GM23248 (cell line): ENCODE data around the gene BRF1. TPM values are rescaled to one million over a fixed set of nuclear protein-coding genes. Genes with fewer than 3 reads are reported as not detected.

ENCODE experiments used
- DNase-seq: peaks from one replicate; pipeline ENCODE4 v3.0.0-alpha.2; 2015
- H2AFZ ChIP-seq: fragments of 200-600 bp; sonication (generic); 2 replicates; pipeline ENCODE4 v1.6.1; 2016; ENCODE audit warnings: antibody characterized with exemption
- H3F3A ChIP-seq: fragments of 200-600 bp; sonication (generic); 2 replicates; pipeline ENCODE4 v1.6.1; 2016; ENCODE audit warnings: mild to moderate bottlenecking, antibody characterized with exemption, mixed run types; ENCODE audit not compliant: insufficient read depth
- H3K27ac ChIP-seq: fragments of 200-600 bp; sonication (generic); 2 replicates; pipeline ENCODE4 v1.5.1; 2016; ENCODE audit warnings: mild to moderate bottlenecking
- H3K27me3 ChIP-seq: fragments of 200-600 bp; sonication (generic); replicated peaks from 2 replicates; pipeline ENCODE4 v1.6.1; 2016; ENCODE audit warnings: mild to moderate bottlenecking; ENCODE audit not compliant: insufficient read depth
- H3K36me3 ChIP-seq: fragments of 200-600 bp; sonication (generic); 2 replicates; pipeline ENCODE4 v1.6.1; 2016; ENCODE audit warnings: low read depth, mild to moderate bottlenecking
- H3K4me1 ChIP-seq: fragments of 200-600 bp; sonication (generic); 2 replicates; pipeline ENCODE4 v1.6.1; 2016; ENCODE audit warnings: mild to moderate bottlenecking; ENCODE audit not compliant: insufficient read depth
- H3K4me2 ChIP-seq: fragments of 200-600 bp; sonication (generic); one replicate; pipeline ENCODE4 v1.6.1; 2016; ENCODE audit warnings: mild to moderate bottlenecking; ENCODE audit not compliant: unreplicated experiment
- H3K4me3 ChIP-seq: fragments of 200-600 bp; sonication (generic); 2 replicates; pipeline ENCODE4 v1.5.1; 2016; ENCODE audit warnings: mild to moderate bottlenecking
- H3K79me2 ChIP-seq: fragments of 200-600 bp; sonication (generic); 2 replicates; pipeline ENCODE4 v1.6.1; 2016; ENCODE audit warnings: mild to moderate bottlenecking; ENCODE audit not compliant: insufficient read depth
- H3K9ac ChIP-seq: fragments of 200-600 bp; sonication (generic); 2 replicates; pipeline ENCODE4 v1.6.1; 2016; ENCODE audit warnings: mild to moderate bottlenecking
- H3K9me2 ChIP-seq: fragments of 200-600 bp; sonication (generic); 2 replicates; pipeline ENCODE4 v1.6.1; 2016; ENCODE audit warnings: mixed run types, mild to moderate bottlenecking, moderate library complexity; ENCODE audit not compliant: insufficient read depth
- H3K9me3 ChIP-seq: fragments of 200-600 bp; sonication (generic); one replicate; pipeline ENCODE4 v1.6.1; 2017; ENCODE audit warnings: low read depth
- H4K20me1 ChIP-seq: fragments of 200-600 bp; sonication (generic); 2 replicates; pipeline ENCODE4 v1.6.0; 2016; ENCODE audit not compliant: insufficient read depth
- EZH2 ChIP-seq: fragments of 200-600 bp; sonication (generic); IDR thresholded peaks from 2 replicates; pipeline ENCODE4 v1.6.1; 2018; ENCODE audit warnings: antibody characterized with exemption, mild to moderate bottlenecking; ENCODE audit not compliant: insufficient read depth, poor library complexity, severe bottlenecking
- EZH2phosphoT487 ChIP-seq: fragments of 200-600 bp; sonication (generic); IDR thresholded peaks from 2 replicates; pipeline ENCODE4 v1.6.1; 2018; ENCODE audit warnings: antibody characterized with exemption, moderate library complexity, mild to moderate bottlenecking, low read depth; ENCODE audit not compliant: insufficient read depth
- WGBS, 2 experiments: methylation state at CpG; one replicate each; pipeline ENCODE4 v1.1.6; 2015 to 2017; ENCODE audit warnings: low lambda C conversion rate in 2 of 2, low coverage in 1 of 2; ENCODE audit errors: missing lambda C conversion rate in 2 of 2; 5-methylcytosine and 5-hydroxymethylcytosine counted together
- in situ Hi-C: fragments of 300-500 bp; cut with MboI; formaldehyde crosslinking; loops from 2 replicates; pipeline ENCODE4 v1.15.0; 2020
- polyA plus RNA-seq: library from polyadenylated mRNA; unstranded; fragments of >200 nt; fragmentation: Nextera tagmentation; extraction: Ambion mirVana; gene quantifications from 2 replicates; pipeline ENCODE4 v1.2.1, GENCODE V29; 2016
- total RNA-seq: library from RNA; depleted of rRNA; stranded (reverse); fragments of >200 nt; shearing (Covaris generic); gene quantifications from 2 replicates; pipeline ENCODE4 v1.2.3, GENCODE V29; 2014

BRF1 gene
- total and polyA plus RNA-seq, 2 experiments from 2014 or later, result 10.5 to 27.0 TPM

GRCh38 chr14:105311838-105312237, 11.0 kb upstream of the BRF1 start:
- no peak for DNase-seq
- 80 to 82% methylated on average over 12 of the region's 12 CpGs for WGBS, 2 experiments
- in situ Hi-C loops, result no loop called here

GRCh38 chr14:105309371-105309770, 8.6 kb upstream of the BRF1 start:
- Histone ChIP-seq H3F3A (no peaks in the 10 kb centered on the region), H3K27ac (no peak overlapping the region), H3K9me2 (no peaks in the 10 kb centered on the region), H3K4me3 (no peak overlapping the region), H2AFZ (no peak overlapping the region), H3K4me1 (0 out of 2 replicates have a peak, but pooled peaks cover 5% of the 10 kb centered on the region), H3K4me2 (no peak overlapping the region), H3K9ac (no peak overlapping the region), H3K36me3 (no peaks in the 10 kb centered on the region), H3K27me3 (no peaks in the 10 kb centered on the region), H4K20me1 (no peaks in the 10 kb centered on the region), H3K79me2 (no peaks in the 10 kb centered on the region), H3K9me3 (no peaks in the 10 kb centered on the region)
- no peak for TF ChIP-seq EZH2
- no peak for TF ChIP-seq EZH2phosphoT487
- in situ Hi-C loops, result no loop called here
- 86 to 90% methylated on average over 8 of the region's 8 CpGs for WGBS, 2 experiments
- no peak for DNase-seq

More at GRCh38 chr14:105311838-105312237, 11.0 kb upstream of the BRF1 start:
- no peak for TF ChIP-seq EZH2phosphoT487
- TF ChIP-seq EZH2, result no peak
- Histone ChIP-seq H3F3A (0 out of 2 replicates have a peak, but pooled peaks cover 9% of the 10 kb centered on the region), H3K9me3 (no peaks in the 10 kb centered on the region), H3K4me2 (no peak overlapping the region), H4K20me1 (no peaks in the 10 kb centered on the region), H3K9ac (no peak overlapping the region), H3K4me1 (peaks cover 16% of the 10 kb centered on the region), H3K79me2 (peaks cover 12% of the 10 kb centered on the region), H3K9me2 (no peaks in the 10 kb centered on the region), H3K27me3 (no peaks in the 10 kb centered on the region), H3K36me3 (no peaks in the 10 kb centered on the region), H2AFZ (no peak overlapping the region), H3K4me3 (no peak overlapping the region), H3K27ac (no peak overlapping the region)

GRCh38 chr14:105307052-105307727, 6.4 kb upstream of the BRF1 start:
- Histone ChIP-seq H3K9ac (no peak overlapping the region), H3K27ac (no peak overlapping the region), H3K9me2 (no peaks in the 10 kb centered on the region), H3K4me1 (no peaks in the 10 kb centered on the region), H3K27me3 (no peaks in the 10 kb centered on the region), H2AFZ (no peak overlapping the region), H3K36me3 (no peaks in the 10 kb centered on the region), H3K9me3 (no peaks in the 10 kb centered on the region), H3F3A (no peaks in the 10 kb centered on the region), H3K79me2 (no peaks in the 10 kb centered on the region), H3K4me2 (no peak overlapping the region), H3K4me3 (no peak overlapping the region), H4K20me1 (no peaks in the 10 kb centered on the region)
- no peak for DNase-seq
- TF ChIP-seq EZH2, result no peak
- no peak for TF ChIP-seq EZH2phosphoT487
- in situ Hi-C loops, result no loop called here
- 46 to 64% methylated on average over 4 of the region's 4 CpGs for WGBS, 2 experiments

- TF ChIP-seq EZH2phosphoT487 (no peak), EZH2 (no peak)
- Histone ChIP-seq H3K79me2 (no peaks in the 10 kb centered on the region), H3K27me3 (no peaks in the 10 kb centered on the region), H4K20me1 (no peaks in the 10 kb centered on the region), H3K4me3 (no peak overlapping the region), H3F3A (no peaks in the 10 kb centered on the region), H3K9me2 (no peaks in the 10 kb centered on the region), H3K4me2 (no peak overlapping the region), H3K27ac (no peak overlapping the region), H2AFZ (no peak overlapping the region), H3K9me3 (no peaks in the 10 kb centered on the region), H3K36me3 (no peaks in the 10 kb centered on the region), H3K9ac (no peak overlapping the region), H3K4me1 (no peaks in the 10 kb centered on the region)
- no peak for DNase-seq
- in situ Hi-C loops, result no loop called here
- 89 to 95% methylated on average over 9 of the region's 9 CpGs for WGBS, 2 experiments
These were observed 5.0 kb upstream of the BRF1 start for GRCh38 chr14:105305791-105306190.
